GM18505 (cell line): ENCODE measurements around the gene CTNNB1.

Source experiments
- ATAC-seq: cut with Tn5 transposase; IDR thresholded peaks from one replicate; pipeline ENCODE4 v1.9.1; 2021; ENCODE audit not compliant: unreplicated experiment
- POLR2A ChIP-seq: IDR thresholded peaks from 4 replicates; pipeline ENCODE4 v1.6.1; 2011; ENCODE audit warnings: borderline replicate concordance; ENCODE audit not compliant: insufficient read depth, insufficient read length; ENCODE audit errors: extremely low read depth

CTNNB1 gene

DNA sequence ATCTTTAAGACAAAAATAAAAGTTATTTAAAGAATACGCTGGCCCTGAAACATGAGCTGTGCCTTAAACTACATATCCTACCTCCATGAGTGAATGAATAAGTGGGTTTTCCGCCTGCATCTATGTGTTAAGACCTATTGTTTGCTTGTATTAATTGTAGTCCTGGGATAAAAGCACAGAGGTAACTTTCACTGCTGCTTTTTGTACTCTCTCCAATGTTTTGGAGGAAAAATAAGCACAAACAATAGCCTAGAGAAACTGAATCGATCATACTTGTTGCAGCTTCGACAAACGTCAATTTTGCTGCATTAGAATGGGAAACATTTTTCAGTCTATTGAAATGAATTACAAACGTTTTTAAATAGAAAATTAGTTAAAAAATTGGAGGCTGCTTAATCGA lies 1.3 kb upstream of the CTNNB1 start:
- TF ChIP-seq POLR2A: no peak

GRCh38 chr3:41198526-41198925 lies 779 bp upstream of the CTNNB1 start:
- TF ChIP-seq POLR2A: no peak
- no peak for ATAC-seq

More for the DNA sequence above, 1.3 kb upstream of the CTNNB1 start:
- ATAC-seq: no peak

DNA sequence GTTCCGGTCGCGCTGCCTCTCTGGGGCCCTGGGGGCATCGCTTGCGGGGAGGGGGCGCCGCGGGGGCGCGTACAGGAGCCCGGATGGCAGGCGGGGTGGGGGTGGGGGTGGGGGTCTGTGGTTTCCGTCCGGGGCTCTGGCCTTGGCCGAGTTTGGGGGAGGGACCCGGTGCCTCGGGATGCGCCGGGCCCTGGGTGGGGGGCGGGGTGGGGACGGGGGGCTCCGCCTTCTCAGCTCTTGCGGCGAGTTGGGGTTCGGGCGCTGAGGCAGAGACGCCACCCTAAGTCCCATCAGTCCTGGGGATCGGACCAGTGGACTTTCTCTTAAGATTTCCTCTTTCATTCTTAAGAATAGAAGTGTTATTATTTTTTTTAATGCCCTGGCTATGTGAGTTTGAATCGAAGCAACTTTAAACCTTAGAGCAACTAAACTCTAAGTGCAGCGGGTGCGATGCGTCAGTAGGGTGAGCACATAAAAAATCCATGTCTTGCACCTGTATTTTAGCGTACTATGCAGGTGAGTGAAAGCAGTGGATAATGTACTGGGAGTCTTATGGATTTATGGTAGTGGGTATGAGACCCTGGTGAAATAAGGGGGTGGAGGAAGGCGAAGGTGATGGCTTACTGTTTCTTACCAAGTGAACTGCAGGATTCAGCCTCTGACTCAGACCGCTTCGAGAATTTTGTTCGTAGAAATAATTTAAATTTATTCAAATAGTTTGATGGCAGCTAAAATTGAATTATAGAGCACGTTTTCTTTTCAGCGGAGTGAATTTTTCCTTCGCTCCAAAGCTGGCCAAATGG lies 762 bp downstream of the CTNNB1 start:
- TF ChIP-seq POLR2A: no peak
- no peak for ATAC-seq

GRCh38 chr3:41200669-41201021 lies 1.3 kb downstream of the CTNNB1 start:
- TF ChIP-seq POLR2A: no peak
- no peak for ATAC-seq

DNA sequence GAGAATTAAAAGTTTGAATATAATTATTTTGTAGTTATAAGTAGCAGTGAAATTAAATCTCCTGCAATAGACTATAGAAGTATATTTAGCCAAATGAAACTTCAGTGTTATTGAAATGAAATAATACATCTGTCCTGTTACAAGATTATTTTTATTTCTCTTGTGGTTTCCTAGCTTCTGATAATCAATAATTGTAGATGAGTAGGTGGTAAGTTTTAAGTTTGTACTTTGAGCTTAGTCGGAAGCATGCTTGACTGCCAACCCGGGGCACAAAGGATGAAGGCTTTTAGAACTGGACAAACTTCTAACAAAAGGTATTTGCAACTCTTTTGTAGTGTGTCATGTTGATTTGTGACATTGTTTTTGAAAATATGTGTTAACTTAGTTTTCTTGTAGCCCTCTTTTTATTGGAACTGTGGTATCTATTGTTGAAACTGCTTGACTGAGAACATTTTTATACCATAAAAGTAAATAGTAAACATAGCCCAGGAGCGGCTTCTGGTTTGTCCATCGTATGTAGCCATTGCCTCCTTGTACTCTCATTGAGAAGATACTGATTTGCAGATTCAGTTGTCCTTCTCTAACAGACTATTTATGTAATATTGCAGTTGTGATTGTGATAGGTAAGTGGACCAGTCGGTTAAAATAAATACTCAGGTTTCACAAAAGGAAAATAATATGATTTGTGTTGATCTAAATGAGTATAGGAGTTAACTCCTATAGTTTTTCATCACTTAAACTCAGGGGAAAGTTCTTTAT lies 2.9 kb downstream of the CTNNB1 start:
- TF ChIP-seq POLR2A: no peak
- no peak for ATAC-seq

GRCh38 chr3:41202834-41203345 lies 3.6 kb downstream of the CTNNB1 start:
- TF ChIP-seq POLR2A: no peak
- ATAC-seq: no peak

DNA sequence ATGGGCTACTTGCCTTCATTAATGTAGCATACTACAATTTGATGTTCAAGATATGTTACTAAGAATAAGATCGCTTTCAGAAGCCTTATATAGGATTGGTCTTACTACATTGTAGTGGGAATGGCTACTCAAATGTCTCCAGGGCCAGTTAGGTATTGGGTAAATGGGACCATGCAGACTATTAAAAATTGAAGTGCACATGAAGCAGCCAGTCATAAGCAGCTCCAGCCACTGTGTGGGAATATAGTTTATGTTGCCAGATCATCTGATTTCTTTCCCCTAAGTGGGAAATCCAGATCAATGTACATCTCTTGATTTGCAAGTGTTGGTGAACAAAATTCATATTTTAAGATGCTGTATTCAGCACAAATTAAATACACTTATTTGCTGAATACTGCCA lies 5.1 kb downstream of the CTNNB1 start:
- no peak for TF ChIP-seq POLR2A
- ATAC-seq: no peak

GRCh38 chr3:41205591-41205990 lies 6.3 kb downstream of the CTNNB1 start:
- no peak for ATAC-seq
- TF ChIP-seq POLR2A: no peak

GRCh38 chr3:41207355-41207754 lies 8.1 kb downstream of the CTNNB1 start:
- TF ChIP-seq POLR2A: no peak
- no peak for ATAC-seq

DNA sequence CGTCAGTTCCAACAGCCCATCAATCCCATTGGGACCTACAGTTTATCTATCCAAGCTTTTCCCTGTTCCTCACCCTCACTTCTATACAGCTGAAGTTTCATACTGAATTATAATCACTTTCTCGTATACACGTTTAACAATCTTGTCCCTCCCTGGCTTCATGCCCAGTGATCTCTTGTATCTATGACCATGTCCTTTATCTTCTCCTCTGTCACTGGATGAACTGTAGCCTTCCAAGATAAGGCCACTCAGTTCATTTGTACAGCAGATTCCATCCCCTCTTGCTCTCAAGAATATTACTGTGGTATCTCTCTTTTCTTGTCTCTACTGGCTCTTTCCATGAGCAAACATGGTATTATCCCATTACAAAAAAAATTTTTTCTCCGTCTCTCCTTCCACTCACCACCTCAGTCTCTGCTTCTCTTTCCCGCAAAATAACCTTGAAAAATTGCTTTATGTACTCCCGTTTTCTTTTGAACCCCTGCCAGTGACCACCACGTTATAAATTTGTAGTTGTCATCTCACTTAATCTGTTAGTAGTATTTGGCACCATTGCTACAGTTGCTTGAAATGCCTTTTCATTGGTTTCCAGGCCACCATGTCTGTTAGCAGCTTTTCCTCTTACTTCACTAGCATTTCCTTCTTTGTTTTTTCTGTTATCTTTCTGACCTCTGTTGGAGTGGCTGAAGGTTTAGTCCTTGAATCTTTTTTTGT lies 9.4 kb downstream of the CTNNB1 start:
- ATAC-seq: no peak
- no peak for TF ChIP-seq POLR2A

GRCh38 chr3:41209646-41210045 lies 10.3 kb downstream of the CTNNB1 start:
- TF ChIP-seq POLR2A: no peak

DNA sequence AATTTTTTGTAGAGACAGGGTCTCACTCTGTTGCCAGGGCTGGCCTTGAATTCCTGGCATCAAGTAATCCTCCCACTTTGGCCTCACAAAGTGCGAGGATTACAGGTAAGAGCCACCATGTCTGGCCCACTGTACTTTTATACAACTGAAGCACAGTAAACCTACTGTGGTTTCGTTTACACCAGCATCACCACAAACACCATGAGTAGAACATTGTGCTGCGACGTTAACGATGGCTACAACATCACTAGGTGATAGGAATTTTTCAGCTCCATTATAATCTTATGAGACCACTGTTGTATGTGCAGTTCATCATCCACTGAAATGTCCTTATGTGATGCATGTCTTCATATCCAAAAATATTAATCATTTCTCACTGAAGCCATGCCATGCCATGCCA lies 11.7 kb downstream of the CTNNB1 start:
- ATAC-seq: no peak
- TF ChIP-seq POLR2A: no peak

More at GRCh38 chr3:41209646-41210045, 10.3 kb downstream of the CTNNB1 start:
- ATAC-seq: no peak

DNA sequence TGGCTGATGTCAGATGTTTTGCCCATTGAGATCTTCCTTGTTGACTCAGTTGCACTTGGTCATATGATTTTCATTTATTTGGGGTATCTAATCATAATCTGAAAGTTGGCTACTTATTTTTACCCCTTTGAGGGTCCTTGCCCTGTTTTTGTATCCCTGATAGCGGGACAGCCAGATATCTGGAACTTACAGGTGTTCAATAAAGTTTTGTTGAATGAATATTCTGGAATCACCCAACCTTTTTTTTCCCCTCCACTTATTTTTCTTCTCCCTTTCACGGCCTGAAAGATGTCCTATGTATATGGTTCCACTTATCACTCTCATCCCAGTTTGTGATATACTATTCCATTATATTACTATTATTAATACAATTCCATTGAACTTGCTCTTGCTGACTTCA lies 12.8 kb downstream of the CTNNB1 start:
- no peak for TF ChIP-seq POLR2A
- ATAC-seq: no peak
